Measurements from ENCODE around the gene TTC29.
A peak's percentile ranks its signal among the peaks of the same experiment; 100 is the strongest.

TTC29 gene, protein sequence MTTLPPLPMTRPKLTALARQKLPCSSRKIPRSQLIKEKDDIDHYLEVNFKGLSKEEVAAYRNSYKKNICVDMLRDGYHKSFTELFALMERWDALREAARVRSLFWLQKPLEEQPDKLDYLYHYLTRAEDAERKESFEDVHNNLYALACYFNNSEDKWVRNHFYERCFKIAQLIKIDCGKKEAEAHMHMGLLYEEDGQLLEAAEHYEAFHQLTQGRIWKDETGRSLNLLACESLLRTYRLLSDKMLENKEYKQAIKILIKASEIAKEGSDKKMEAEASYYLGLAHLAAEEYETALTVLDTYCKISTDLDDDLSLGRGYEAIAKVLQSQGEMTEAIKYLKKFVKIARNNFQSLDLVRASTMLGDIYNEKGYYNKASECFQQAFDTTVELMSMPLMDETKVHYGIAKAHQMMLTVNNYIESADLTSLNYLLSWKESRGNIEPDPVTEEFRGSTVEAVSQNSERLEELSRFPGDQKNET

DNA sequence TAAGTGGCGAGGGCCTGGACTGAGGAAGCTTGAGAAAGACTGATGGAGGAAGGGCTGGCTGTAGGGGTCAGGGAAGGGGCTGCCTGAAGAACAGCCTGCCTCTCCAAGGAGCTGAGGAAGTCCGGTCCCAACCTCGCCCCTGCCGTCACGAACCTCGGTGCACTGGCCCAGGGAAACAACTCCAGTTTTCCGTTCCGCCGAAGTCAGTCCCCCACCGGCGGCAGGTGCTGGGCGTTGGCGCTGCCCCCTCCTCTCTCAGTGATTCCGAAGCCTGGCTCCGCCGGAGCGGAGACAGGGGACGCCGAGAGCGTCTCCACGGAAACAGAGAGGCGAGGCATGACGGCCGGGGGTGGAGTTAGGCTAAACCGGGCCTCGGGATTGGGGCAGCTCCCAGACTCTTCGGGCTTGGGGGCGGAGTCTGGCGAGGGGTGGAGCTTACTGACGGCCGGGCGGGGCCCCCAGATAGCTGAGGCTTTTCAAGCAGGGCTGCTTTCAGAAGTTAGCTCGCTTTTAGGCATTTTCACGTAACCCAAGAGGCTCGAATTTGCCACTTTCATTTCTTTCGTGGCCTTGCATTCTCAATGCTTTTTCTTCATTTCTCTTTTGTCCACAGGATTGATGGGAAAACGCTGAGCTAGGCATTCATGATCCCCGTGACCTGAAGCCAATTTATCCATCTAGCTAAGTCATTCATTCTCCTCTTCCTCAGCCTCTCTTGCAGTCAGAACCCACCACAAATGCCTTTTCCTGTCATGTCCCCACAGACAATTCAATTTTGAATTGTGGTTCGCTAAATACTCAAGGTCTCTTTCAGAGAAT is at the start of gene TTC29:
TTC29 (minus strand) TSS at position 309 of the 819 bp plus-strand sequence. CDS start 5,969 bp downstream, outside the sequence.
- H3K9me3 ChIP-seq (replicated peaks; ENCODE audit: insufficient read depth, low read length), result no peaks in the 10 kb centered on the region
- H4K20me1 ChIP-seq (ENCODE audit: insufficient read depth, low read length), result no peaks in the 10 kb centered on the region
- peak within 1 kb of the TSS; percentile 75 for H2AFZ ChIP-seq (ENCODE audit: low read length)
- peak; percentile 95 for DNase-seq
- H3K9ac ChIP-seq (ENCODE audit: low read length), result peak within 1 kb of the TSS; percentile 11; the same call in 1 of the 2 replicates
- H3F3A ChIP-seq (ENCODE audit: insufficient read depth, low read length), result 0 out of 2 replicates have a peak, but pooled peaks cover 2% of the 10 kb centered on the region
- no peaks in the 10 kb centered on the region for H3K36me3 ChIP-seq (replicated peaks; ENCODE audit: insufficient read depth, low read length)
- H3K27ac ChIP-seq (ENCODE audit: low read length), result peak within 1 kb of the TSS; percentile 2; the same call in 1 of the 2 replicates
- H3K4me3 ChIP-seq (ENCODE audit: low read length), result peak within 1 kb of the TSS; percentile 62
- no peaks in the 10 kb centered on the region for H3K9me2 ChIP-seq (replicated peaks; ENCODE audit: insufficient read depth, low read length)
- no peaks in the 10 kb centered on the region for H3K27me3 ChIP-seq (replicated peaks; ENCODE audit: insufficient read depth, low read length)
- TF ChIP-seq EZH2phosphoT487 (IDR thresholded peaks at IDR 0.05; ENCODE audit: low read length) (no peak), EZH2 (optimal IDR thresholded peaks at IDR 0.05; ENCODE audit: low read depth, low read length) (no peak)
- TF ChIP-seq, protein P1, sequence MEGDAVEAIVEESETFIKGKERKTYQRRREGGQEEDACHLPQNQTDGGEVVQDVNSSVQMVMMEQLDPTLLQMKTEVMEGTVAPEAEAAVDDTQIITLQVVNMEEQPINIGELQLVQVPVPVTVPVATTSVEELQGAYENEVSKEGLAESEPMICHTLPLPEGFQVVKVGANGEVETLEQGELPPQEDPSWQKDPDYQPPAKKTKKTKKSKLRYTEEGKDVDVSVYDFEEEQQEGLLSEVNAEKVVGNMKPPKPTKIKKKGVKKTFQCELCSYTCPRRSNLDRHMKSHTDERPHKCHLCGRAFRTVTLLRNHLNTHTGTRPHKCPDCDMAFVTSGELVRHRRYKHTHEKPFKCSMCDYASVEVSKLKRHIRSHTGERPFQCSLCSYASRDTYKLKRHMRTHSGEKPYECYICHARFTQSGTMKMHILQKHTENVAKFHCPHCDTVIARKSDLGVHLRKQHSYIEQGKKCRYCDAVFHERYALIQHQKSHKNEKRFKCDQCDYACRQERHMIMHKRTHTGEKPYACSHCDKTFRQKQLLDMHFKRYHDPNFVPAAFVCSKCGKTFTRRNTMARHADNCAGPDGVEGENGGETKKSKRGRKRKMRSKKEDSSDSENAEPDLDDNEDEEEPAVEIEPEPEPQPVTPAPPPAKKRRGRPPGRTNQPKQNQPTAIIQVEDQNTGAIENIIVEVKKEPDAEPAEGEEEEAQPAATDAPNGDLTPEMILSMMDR (IDR thresholded peaks at IDR 0.05; ENCODE audit: low read length), result no peak
- no peaks in the 10 kb centered on the region for H3K79me2 ChIP-seq (ENCODE audit: low read length)
- peak within 1 kb of the TSS; percentile 78 for H3K4me2 ChIP-seq (ENCODE audit: low read depth, low read length)
- peaks cover 12% of the 10 kb centered on the region for H3K4me1 ChIP-seq (ENCODE audit: low read length)

DNA sequence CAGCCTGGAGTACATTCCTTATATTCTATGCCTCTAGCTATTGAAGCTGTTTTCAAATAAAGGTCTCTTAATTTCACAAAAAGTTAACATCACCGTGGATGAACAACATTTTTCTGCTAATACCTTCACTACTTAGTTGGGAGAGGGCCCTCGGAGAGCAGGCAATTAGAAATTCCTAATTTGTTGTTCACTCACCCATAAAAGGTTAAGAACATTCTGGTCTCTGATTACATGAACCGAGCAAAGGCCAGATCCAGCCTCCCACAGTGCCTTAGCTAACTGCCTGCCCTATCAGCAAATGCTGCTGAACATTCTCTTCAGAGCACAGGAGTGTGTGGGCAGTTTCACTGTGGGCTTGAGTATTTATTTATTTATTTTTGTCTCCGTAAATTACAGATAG is 36.0 kb upstream of the TTC29 start:
- Histone ChIP-seq H3K9me3 (replicated peaks; ENCODE audit: insufficient read depth, low read length) (no peaks in the 10 kb centered on the region), H3K27me3 (replicated peaks; ENCODE audit: insufficient read depth, low read length) (no peaks in the 10 kb centered on the region), H3K36me3 (replicated peaks; ENCODE audit: insufficient read depth, low read length) (no peaks in the 10 kb centered on the region), H3K79me2 (ENCODE audit: low read length) (no peaks in the 10 kb centered on the region), H4K20me1 (ENCODE audit: insufficient read depth, low read length) (no peaks in the 10 kb centered on the region), H3K4me3 (ENCODE audit: low read length) (no peak overlapping the region), H3F3A (ENCODE audit: insufficient read depth, low read length) (no peaks in the 10 kb centered on the region), H3K27ac (ENCODE audit: low read length) (no peak overlapping the region), H2AFZ (ENCODE audit: low read length) (no peak overlapping the region), H3K9me2 (replicated peaks; ENCODE audit: insufficient read depth, low read length) (no peaks in the 10 kb centered on the region), H3K4me1 (ENCODE audit: low read length) (no peaks in the 10 kb centered on the region), H3K4me2 (ENCODE audit: low read depth, low read length) (no peak overlapping the region), H3K9ac (ENCODE audit: low read length) (no peak overlapping the region)
- TF ChIP-seq EZH2phosphoT487 (IDR thresholded peaks at IDR 0.05; ENCODE audit: low read length), result no peak
- TF ChIP-seq EZH2 (optimal IDR thresholded peaks at IDR 0.05; ENCODE audit: low read depth, low read length), result no peak
- TF ChIP-seq, protein P1 (IDR thresholded peaks at IDR 0.05; ENCODE audit: low read length), result no peak
- DNase-seq, result no peak

DNA sequence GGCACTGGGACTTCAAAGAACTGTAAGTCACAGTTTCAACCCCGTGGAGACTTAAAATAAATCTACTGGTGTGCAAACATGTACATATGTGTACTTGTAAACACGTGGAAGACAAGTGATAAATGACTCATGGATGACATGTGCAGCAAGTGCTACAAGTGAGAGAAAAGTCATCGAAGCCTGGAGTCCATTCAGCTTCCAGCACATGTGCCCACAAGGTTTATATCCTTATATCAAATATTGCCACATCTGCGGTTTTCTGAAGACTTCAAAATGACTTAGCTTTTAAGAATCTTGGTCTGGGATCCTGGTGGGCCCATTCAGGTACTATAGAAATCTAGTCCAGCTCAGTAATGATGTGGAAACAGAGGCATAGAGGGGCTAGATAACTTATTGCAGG is 33.0 kb upstream of the TTC29 start:
- no peaks in the 10 kb centered on the region for H3K79me2 ChIP-seq (ENCODE audit: low read length)

More for the DNA sequence above, 33.0 kb upstream of the TTC29 start:
- Histone ChIP-seq H3K9me2 (replicated peaks; ENCODE audit: insufficient read depth, low read length) (no peaks in the 10 kb centered on the region), H3F3A (ENCODE audit: insufficient read depth, low read length) (no peaks in the 10 kb centered on the region), H3K4me3 (ENCODE audit: low read length) (no peak overlapping the region), H3K27ac (ENCODE audit: low read length) (no peak overlapping the region), H3K4me2 (ENCODE audit: low read depth, low read length) (no peak overlapping the region), H4K20me1 (ENCODE audit: insufficient read depth, low read length) (no peaks in the 10 kb centered on the region), H3K9ac (ENCODE audit: low read length) (no peak overlapping the region), H3K9me3 (replicated peaks; ENCODE audit: insufficient read depth, low read length) (no peaks in the 10 kb centered on the region), H2AFZ (ENCODE audit: low read length) (no peak overlapping the region), H3K27me3 (replicated peaks; ENCODE audit: insufficient read depth, low read length) (no peaks in the 10 kb centered on the region), H3K4me1 (ENCODE audit: low read length) (no peaks in the 10 kb centered on the region), H3K36me3 (replicated peaks; ENCODE audit: insufficient read depth, low read length) (no peaks in the 10 kb centered on the region)
- TF ChIP-seq EZH2 (optimal IDR thresholded peaks at IDR 0.05; ENCODE audit: low read depth, low read length) (no peak), EZH2phosphoT487 (IDR thresholded peaks at IDR 0.05; ENCODE audit: low read length) (no peak)
- TF ChIP-seq, protein P1 (IDR thresholded peaks at IDR 0.05; ENCODE audit: low read length), result no peak
- DNase-seq, result no peak

All from MM.1S (cell line).